GM18873 (cell line): ENCODE data around the gene VARS2.
"Not testable (repeated sequence)": the region's sequence is repeated elsewhere in the genome, so short reads cannot be mapped to it uniquely, and the experiment has no call there.

ENCODE experiments used
- ATAC-seq: cut with Tn5 transposase; IDR thresholded peaks from one replicate; pipeline ENCODE4 v1.9.1; 2021; ENCODE audit warnings: mild to moderate bottlenecking, moderate library complexity, moderate number of reproducible peaks; ENCODE audit not compliant: unreplicated experiment, low FRiP score

Gene VARS2

GRCh38 chr6:30895343-30895742, 18.7 kb upstream of the VARS2 start:
- no peak for ATAC-seq

- no peak for ATAC-seq
Observed at GRCh38 chr6:30896541-30896940, 17.5 kb upstream of the VARS2 start.

GRCh38 chr6:30897882-30898281, 16.2 kb upstream of the VARS2 start:
- no peak for ATAC-seq

- ATAC-seq = no peak
Observed at GRCh38 chr6:30898750-30899360, 15.2 kb upstream of the VARS2 start.

- ATAC-seq = no peak
Observed at GRCh38 chr6:30900863-30901417, 13.1 kb upstream of the VARS2 start.

- ATAC-seq = no peak
Observed at GRCh38 chr6:30901436-30901835, 12.6 kb upstream of the VARS2 start.

GRCh38 chr6:30902196-30902595, 11.8 kb upstream of the VARS2 start:
- not testable (repeated sequence) for ATAC-seq

- no peak for ATAC-seq
Observed at GRCh38 chr6:30902709-30903108, 11.3 kb upstream of the VARS2 start.

GRCh38 chr6:30903236-30903635, 10.8 kb upstream of the VARS2 start:
- ATAC-seq = no peak

DNA sequence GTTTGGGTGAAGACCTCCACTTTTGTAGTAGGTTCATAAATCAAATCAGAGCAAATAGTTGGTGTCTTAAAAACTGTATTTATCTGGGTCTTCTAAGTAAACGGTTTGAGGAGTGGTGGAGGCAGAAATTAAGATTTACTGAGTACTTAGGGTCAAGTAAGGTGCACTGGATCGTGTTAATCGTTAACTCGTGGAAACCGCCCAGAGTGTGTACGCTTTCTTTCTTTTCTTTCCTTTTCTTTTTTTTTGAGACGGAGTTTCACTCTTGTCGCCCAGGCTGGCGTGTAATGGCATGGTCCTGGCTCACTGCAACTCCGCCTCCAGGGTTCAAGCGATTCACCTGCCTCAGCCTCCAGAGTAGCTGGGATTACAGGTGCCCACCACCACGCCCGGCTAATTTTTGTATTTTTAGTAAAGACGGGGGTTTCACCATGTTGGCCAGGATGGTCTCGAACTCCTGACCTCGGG, 6.7 kb upstream of the VARS2 start:
- not testable (repeated sequence) for ATAC-seq

GRCh38 chr6:30907758-30908591, 6.1 kb upstream of the VARS2 start, which contains the start of gene GTF2H4:
GTF2H4 (plus strand) TSS chr6:30908207.
- peak; percentile 89 for ATAC-seq

DNA sequence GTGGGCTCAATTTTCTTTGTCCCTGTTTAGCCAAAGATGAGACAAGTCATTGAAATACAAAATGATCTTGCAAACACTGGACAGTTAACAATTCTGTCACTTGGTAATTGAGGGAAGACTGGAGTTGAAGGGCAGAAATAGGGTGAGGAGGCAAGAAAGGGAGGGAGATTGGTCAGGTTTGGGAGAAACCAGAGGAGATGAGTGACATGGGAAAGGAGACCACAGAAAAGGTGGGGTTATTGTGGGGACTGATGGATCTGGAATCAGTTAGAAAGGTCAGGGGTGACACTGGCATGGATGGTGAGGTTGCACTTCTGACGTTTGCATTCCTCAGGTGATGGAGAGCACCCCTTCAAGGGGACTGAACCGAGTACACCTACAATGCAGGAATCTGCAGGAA, 5.3 kb upstream of the VARS2 start:
- no peak for ATAC-seq

DNA sequence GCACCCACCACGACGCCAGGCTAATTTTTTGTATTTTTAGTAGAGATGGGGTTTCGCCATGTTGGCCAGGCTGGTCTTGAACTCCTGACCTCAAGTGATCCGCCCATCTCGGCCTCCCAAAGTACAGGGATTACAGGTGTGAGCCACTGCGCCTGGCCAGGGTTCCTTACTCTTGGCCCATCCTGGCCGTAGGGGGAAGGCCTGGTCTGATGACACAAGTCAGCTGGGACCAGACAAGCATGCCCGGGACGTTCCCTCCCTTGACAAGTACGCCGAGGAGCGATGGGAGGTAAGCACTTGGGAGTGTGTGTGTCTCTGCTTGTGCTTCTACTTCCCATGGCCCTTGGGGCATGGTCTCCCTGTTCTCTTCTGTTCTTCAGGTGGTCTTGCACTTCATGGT, 3.6 kb upstream of the VARS2 start:
- ATAC-seq = not testable (repeated sequence)

- no peak for ATAC-seq
Observed at GRCh38 chr6:30912746-30913520, 1.1 kb upstream of the VARS2 start.

DNA sequence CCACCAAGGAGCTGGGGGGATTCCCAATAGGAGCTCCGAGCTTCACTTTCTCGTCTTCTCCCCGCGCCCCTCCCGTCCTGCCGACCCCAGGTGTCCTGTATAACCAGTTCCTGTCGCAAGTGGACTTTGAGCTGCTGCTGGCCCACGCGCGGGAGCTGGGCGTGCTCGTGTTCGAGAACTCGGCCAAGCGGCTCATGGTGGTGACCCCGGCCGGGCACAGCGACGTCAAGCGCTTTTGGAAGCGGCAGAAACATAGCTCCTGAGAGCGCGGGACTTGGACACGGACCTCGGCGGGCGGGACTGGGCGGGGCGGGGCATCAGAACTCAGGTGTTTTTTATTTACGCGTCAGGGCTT, 340 bp upstream of the VARS2 start:
- ATAC-seq = no peak

- no peak for ATAC-seq
Observed at GRCh38 chr6:30914854-30915590, 984 bp downstream of the VARS2 start.

DNA sequence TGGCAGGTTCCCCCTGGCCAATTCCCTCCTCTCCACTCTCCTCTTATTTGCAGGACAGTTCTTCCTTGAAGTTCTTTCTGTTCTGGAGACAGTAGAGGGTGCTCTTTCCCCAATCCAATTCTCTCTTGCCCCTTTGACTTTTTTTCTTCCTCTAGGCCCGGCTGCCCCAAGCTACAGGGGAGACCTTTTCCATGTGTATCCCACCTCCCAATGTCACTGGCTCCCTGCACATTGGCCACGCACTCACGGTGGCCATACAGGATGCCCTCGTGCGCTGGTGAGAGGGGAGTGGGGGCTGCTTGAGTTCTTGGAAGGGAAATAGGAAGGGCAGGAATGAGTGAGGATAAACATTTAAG, 1.5 kb downstream of the VARS2 start:
- no peak for ATAC-seq

GRCh38 chr6:30917041-30917440, 3.0 kb downstream of the VARS2 start:
- ATAC-seq = no peak

DNA sequence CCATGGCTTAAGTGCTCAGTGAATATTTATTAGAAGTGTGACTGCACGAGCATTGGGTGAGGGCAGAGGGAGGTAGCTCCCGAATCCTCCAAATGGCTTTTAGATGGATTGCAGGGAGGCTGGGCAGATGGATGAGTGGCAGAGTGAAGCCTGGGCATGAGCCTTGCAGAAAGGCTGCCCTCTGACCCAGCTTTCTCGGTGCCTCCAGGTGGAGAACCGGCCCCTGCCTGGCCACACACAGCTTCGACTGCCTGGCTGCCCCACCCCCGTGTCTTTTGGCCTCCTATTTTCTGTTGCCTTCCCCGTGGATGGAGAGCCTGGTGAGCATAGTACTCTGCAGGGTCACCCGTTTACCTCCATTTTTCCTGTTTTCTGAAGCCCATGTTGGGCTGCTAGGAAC, 3.4 kb downstream of the VARS2 start:
- ATAC-seq = no peak

- ATAC-seq = no peak
Observed at GRCh38 chr6:30918670-30919069, 4.6 kb downstream of the VARS2 start.
